H1 (cell line): Measurements from ENCODE around the gene KRTAP5-8. TPM values are rescaled to one million over a fixed set of nuclear protein-coding genes. Genes with fewer than 3 reads are reported as not detected.

Experiments used
- CTCF ChIA-PET: fragments of 300-600 bp; sonication (Branson Sonifier 250); formaldehyde crosslinking; loops from one replicate; lab custom pipeline; 2021; ENCODE audit not compliant: partially characterized antibody; lab: Charles Lee
- POLR2A ChIA-PET: fragments of 300-600 bp; sonication (Branson Sonifier 250); formaldehyde crosslinking; loops from one replicate; lab custom pipeline; 2021; ENCODE audit warnings: inconsistent platforms; ENCODE audit not compliant: partially characterized antibody; lab: Charles Lee
- DNase-seq, 2 experiments: peaks; one replicate each; pipeline versions ENCODE4 v3.0.0 to v3.0.0-alpha.2; 2010 to 2022; ENCODE audit warnings: low spot score in 2 of 2, low read depth in 1 of 2, mixed read lengths in 1 of 2
- FAIRE-seq: peaks from 2 replicates; lab custom pipeline; 2011; peaks lifted over from hg19 to GRCh38; lab: Jason Lieb, UNC
- H2AFZ ChIP-seq: 2 replicates; pipeline ENCODE4 v1.8.1; 2012; ENCODE audit warnings: low read length, inconsistent platforms
- H2AK5ac ChIP-seq: 2 replicates; pipeline ENCODE4 v1.6.1; 2013; ENCODE audit warnings: low read depth, low read length
- H2BK120ac ChIP-seq: replicated peaks from 2 replicates; pipeline ENCODE3; 2013; ENCODE audit warnings: low read depth, low read length, inconsistent platforms
- H2BK12ac ChIP-seq: 2 replicates; pipeline ENCODE4 v1.6.1; 2013; ENCODE audit warnings: low read depth, low read length
- H2BK15ac ChIP-seq: 2 replicates; pipeline ENCODE4 v1.6.1; 2013; ENCODE audit warnings: low read length
- H2BK20ac ChIP-seq: 2 replicates; pipeline ENCODE4 v1.6.1; 2013; ENCODE audit warnings: low read length
- H2BK5ac ChIP-seq: 2 replicates; pipeline ENCODE4 v1.6.1; 2013; ENCODE audit warnings: low read depth, low read length
- H3K14ac ChIP-seq: 2 replicates; pipeline ENCODE4 v1.6.1; 2013; ENCODE audit warnings: inconsistent platforms; ENCODE audit not compliant: insufficient read length
- H3K18ac ChIP-seq: 2 replicates; pipeline ENCODE4 v1.6.1; 2013; ENCODE audit warnings: low read length; ENCODE audit errors: extremely low read depth
- H3K23ac ChIP-seq: 2 replicates; pipeline ENCODE4 v1.6.1; 2013; ENCODE audit warnings: inconsistent platforms; ENCODE audit not compliant: insufficient read length
- H3K23me2 ChIP-seq: 2 replicates; pipeline ENCODE4 v1.6.1; 2013; ENCODE audit warnings: low read depth, low read length
- H3K27ac ChIP-seq: 2 replicates; pipeline ENCODE4 v1.6.1; 2011; ENCODE audit warnings: low read depth, low read length, inconsistent platforms
- H3K27me3 ChIP-seq, 4 experiments: replicated peaks in 1 of 4; 1 replicate in 1 of 4; 2 replicates in 3 of 4; pipeline versions ENCODE4 v1.6.1 to v1.8.1; 2011 to 2013; ENCODE audit warnings: low read length in 3 of 4, mild to moderate bottlenecking in 3 of 4, inconsistent platforms in 2 of 4, mixed read lengths in 2 of 4, moderate library complexity in 1 of 4; ENCODE audit not compliant: control insufficient read depth in 3 of 4, insufficient read depth in 3 of 4; ENCODE audit errors: extremely low read depth in 1 of 4
- H3K36me3 ChIP-seq, 4 experiments: 2 replicates each; pipeline versions ENCODE4 v1.6.1 to v1.8.1; 2011 to 2013; ENCODE audit warnings: mild to moderate bottlenecking in 4 of 4, low read length in 3 of 4, moderate library complexity in 2 of 4, control low read depth in 1 of 4, inconsistent platforms in 1 of 4; ENCODE audit not compliant: insufficient read depth in 4 of 4, control insufficient read depth in 2 of 4
- H3K4ac ChIP-seq: replicated peaks from 2 replicates; pipeline ENCODE3; 2013; ENCODE audit warnings: low read length, low read depth, mixed read lengths, inconsistent platforms; ENCODE audit not compliant: insufficient read length
- H3K4me1 ChIP-seq, 4 experiments: replicated peaks in 1 of 4; 1 replicate in 1 of 4; 2 replicates in 3 of 4; pipeline versions ENCODE4 v1.6.1 to v1.8.1; 2011 to 2013; ENCODE audit warnings: low read length in 3 of 4, inconsistent platforms in 2 of 4, mixed read lengths in 1 of 4; ENCODE audit not compliant: insufficient read depth in 4 of 4, control insufficient read depth in 3 of 4
- H3K4me2 ChIP-seq, 2 experiments: 2 replicates each; pipeline versions ENCODE4 v1.6.1 to v1.8.1; 2011 to 2013; ENCODE audit warnings: low read depth in 2 of 2, low read length in 2 of 2, control low read depth in 1 of 2, inconsistent platforms in 1 of 2, mild to moderate bottlenecking in 1 of 2; ENCODE audit not compliant: insufficient read depth in 1 of 2
- H3K4me3 ChIP-seq, 4 experiments: fragments of 200-600, 300-600 bp in 1 of 4; sonication (generic), shearing (Covaris generic), sonication (Bioruptor Twin) in 1 of 4; 2 replicates each; pipeline versions ENCODE4 v1.5.1 to v1.8.1; 2011 to 2016; ENCODE audit warnings: low read length in 4 of 4, low read depth in 3 of 4, control low read depth in 2 of 4, inconsistent platforms in 2 of 4, mild to moderate bottlenecking in 2 of 4, mixed read lengths in 1 of 4, moderate library complexity in 1 of 4; ENCODE audit not compliant: insufficient read depth in 2 of 4; ENCODE audit errors: extremely low read depth in 1 of 4
- H3K56ac ChIP-seq: replicated peaks from 2 replicates; pipeline ENCODE3; 2013; ENCODE audit warnings: low read depth, mild to moderate bottlenecking, mixed read lengths, low read length, inconsistent platforms; ENCODE audit not compliant: insufficient read length
- H3K79me1 ChIP-seq: 2 replicates; pipeline ENCODE4 v1.6.1; 2013; ENCODE audit warnings: low read depth, low read length, control low read depth
- H3K79me2 ChIP-seq, 2 experiments: 2 replicates each; pipeline versions ENCODE4 v1.6.1 to v1.8.1; 2012 to 2013; ENCODE audit warnings: low read length in 2 of 2, mild to moderate bottlenecking in 2 of 2, inconsistent platforms in 1 of 2; ENCODE audit not compliant: insufficient read depth in 2 of 2, control insufficient read depth in 1 of 2
- H3K9ac ChIP-seq, 4 experiments: replicated peaks in 1 of 4; 1 replicate in 1 of 4; 2 replicates in 3 of 4; pipeline versions ENCODE4 v1.6.1 to v1.8.1; 2011 to 2013; ENCODE audit warnings: low read depth in 3 of 4, low read length in 3 of 4, control low read depth in 2 of 4, mild to moderate bottlenecking in 2 of 4, moderate library complexity in 2 of 4, inconsistent platforms in 1 of 4; ENCODE audit errors: extremely low read depth in 1 of 4
- H3K9me3 ChIP-seq, 2 experiments: 2 replicates each; pipeline versions ENCODE4 v1.6.1 to v1.8.1; 2012 to 2013; ENCODE audit warnings: mild to moderate bottlenecking in 2 of 2, moderate library complexity in 2 of 2, control low read depth in 1 of 2, inconsistent platforms in 1 of 2, low read depth in 1 of 2, low read length in 1 of 2, mixed read lengths in 1 of 2; ENCODE audit not compliant: insufficient read depth in 2 of 2
- H4K20me1 ChIP-seq, 2 experiments: replicated peaks in 1 of 2; 2 replicates each; pipeline versions ENCODE3 to v1.8.1; 2011 to 2013; ENCODE audit warnings: inconsistent platforms in 2 of 2, low read length in 2 of 2, mild to moderate bottlenecking in 1 of 2; ENCODE audit not compliant: insufficient read depth in 2 of 2, control insufficient read depth in 1 of 2
- H4K5ac ChIP-seq: 2 replicates; pipeline ENCODE4 v1.6.1; 2013; ENCODE audit warnings: low read length, low read depth, mixed read lengths, inconsistent platforms; ENCODE audit not compliant: insufficient read length
- H4K8ac ChIP-seq: 2 replicates; pipeline ENCODE4 v1.8.0; 2013; ENCODE audit warnings: mild to moderate bottlenecking, moderate library complexity, low read length, inconsistent platforms; ENCODE audit not compliant: insufficient read depth; ENCODE audit errors: extremely low read depth
- H4K91ac ChIP-seq: replicated peaks from 2 replicates; pipeline ENCODE3; 2013; ENCODE audit warnings: low read length, mixed read lengths, inconsistent platforms; ENCODE audit not compliant: insufficient read length
- ASH2L ChIP-seq: fragments of 200-600, 300-600 bp; sonication (generic); IDR thresholded peaks from one replicate; pipeline ENCODE4 v1.7.1; 2017; ENCODE audit warnings: low read length
- CEBPB ChIP-seq: IDR thresholded peaks from 2 replicates; pipeline ENCODE4 v1.6.1; 2012; ENCODE audit warnings: low read depth, low read length
- EGR1 ChIP-seq: IDR thresholded peaks from 2 replicates; pipeline ENCODE4 v1.6.1; 2011; ENCODE audit warnings: low read depth, low read length, borderline replicate concordance
- HDAC2 ChIP-seq, 2 experiments: fragments of 300-600 bp in 1 of 2; sonication (generic) in 1 of 2; IDR thresholded peaks; 2 replicates each; pipeline ENCODE4 v1.6.1; 2011 to 2012; ENCODE audit warnings: low read depth in 2 of 2, low read length in 2 of 2, mild to moderate bottlenecking in 2 of 2, moderate library complexity in 2 of 2, borderline replicate concordance in 1 of 2, inconsistent platforms in 1 of 2
- HDAC6 ChIP-seq: IDR thresholded peaks from one replicate; pipeline ENCODE4 v1.7.1; 2012; ENCODE audit warnings: low read depth, mild to moderate bottlenecking, inconsistent platforms, low read length, moderate library complexity
- JUND ChIP-seq: IDR thresholded peaks from 2 replicates; pipeline ENCODE4 v1.6.1; 2011; ENCODE audit warnings: mild to moderate bottlenecking, improper control_type of control experiment, low read length
- MAX ChIP-seq: IDR thresholded peaks from 2 replicates; pipeline ENCODE4 v1.6.1; 2012; ENCODE audit warnings: inconsistent platforms
- TEAD4 ChIP-seq: IDR thresholded peaks from 2 replicates; pipeline ENCODE4 v1.6.1; 2012; ENCODE audit warnings: low read depth, low read length, inconsistent platforms, mixed read lengths
- ZNF274 ChIP-seq: IDR thresholded peaks from 2 replicates; pipeline ENCODE4 v1.7.0; 2012; ENCODE audit warnings: low read length, borderline replicate concordance; ENCODE audit errors: extremely low read depth
- WGBS, 2 experiments: shearing (Covaris generic) in 1 of 2; methylation state at CpG; one replicate each; pipeline versions ENCODE4 v1.1.6 to v1.1.7; 2013 to 2015; ENCODE audit warnings: low lambda C conversion rate in 2 of 2, mixed read lengths in 2 of 2, inconsistent platforms in 1 of 2, low coverage in 1 of 2, missing lambda C conversion rate in 1 of 2; ENCODE audit not compliant: insufficient replicate concordance in 2 of 2, insufficient coverage in 1 of 2, insufficient read length in 1 of 2; ENCODE audit errors: extremely low coverage in 1 of 2, missing lambda C conversion rate in 1 of 2; 5-methylcytosine and 5-hydroxymethylcytosine counted together
- polyA plus RNA-seq, 7 experiments: library from polyadenylated mRNA; depleted of rRNA in 3 of 7; stranded (reverse) in 5 of 7; unstranded in 2 of 7; fragments of >200 nt in 5 of 7; fragments of 200-250 nt in 2 of 7; gene quantifications; 1 replicate in 5 of 7; 2 replicates in 1 of 7; 4 replicates in 1 of 7; pipeline versions ENCODE4 v1.2.1 to v1.2.3, GENCODE V29; 2011 to 2013; ENCODE audit warnings: missing spikeins in 2 of 7, mixed read lengths in 2 of 7
- total RNA-seq: library from RNA; stranded (reverse); fragmentation: NEBNext Ultra II Directional; extraction: Animal tissue kit (Norgen Biotek cat#: 25700); gene quantifications from 2 replicates; pipeline ENCODE4 v1.2.1, GENCODE V29; 2021
- TF ChIP-seq, protein P1 (sequence below): IDR thresholded peaks from 2 replicates; pipeline ENCODE4 v1.6.1; 2011; ENCODE audit warnings: low read length, improper control_type of control experiment
- TF ChIP-seq, protein P2 (sequence below): IDR thresholded peaks from 2 replicates; pipeline ENCODE4 v1.6.1; 2011; ENCODE audit warnings: low read depth, mild to moderate bottlenecking, low read length; ENCODE audit not compliant: insufficient read depth

Gene KRTAP5-8
- total and polyA plus RNA-seq, 2 of the 8 experiments (the other 6 are each of a cell fraction or from before 2014, with no cell fraction given): not detected

DNA sequence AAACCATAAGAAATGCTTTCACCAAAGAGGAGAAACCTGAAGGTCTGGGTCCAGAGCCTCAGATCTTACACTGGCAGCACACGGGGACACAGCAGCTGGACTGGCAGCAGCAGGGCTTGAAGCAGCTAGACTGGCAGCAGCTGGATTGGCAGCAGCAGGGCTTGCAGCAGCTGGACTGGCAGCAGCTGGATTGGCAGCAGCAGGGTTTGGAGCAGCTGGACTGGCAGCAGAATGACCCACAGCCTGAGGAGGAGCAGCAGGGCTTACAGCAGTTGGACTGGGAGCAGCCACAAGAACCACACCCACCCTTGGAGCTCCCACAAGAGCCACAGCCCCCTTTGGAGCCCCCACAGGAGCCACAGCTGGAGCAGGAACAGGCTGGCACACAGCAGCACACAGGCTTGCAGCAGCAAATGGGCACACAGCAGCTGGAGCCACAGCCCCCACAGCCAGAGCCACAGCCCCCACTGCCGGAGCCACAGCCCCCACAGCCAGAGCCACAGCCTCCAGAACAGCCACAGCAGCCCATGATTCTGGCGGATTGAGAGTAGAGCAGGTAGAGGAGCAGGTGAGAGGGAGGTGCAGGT, 44.6 kb downstream of the KRTAP5-8 start, which contains the start of gene KRTAP5-11:
Gene KRTAP5-11, minus strand, starts transcription at position 567 of the 587 bp plus-strand sequence. Its CDS starts 38 bp downstream, at position 529.
- FAIRE-seq: no peak
- 81% methylated on average over 3 of the region's 3 CpGs; no CpG with 5 or more reads in 1 of the 2 experiments for WGBS, 2 experiments
- TF ChIP-seq CEBPB (no peak), HDAC2 (IDR thresholded peaks at IDR 0.05; ENCODE audit: borderline replicate concordance in 1 of 2, low read depth in 2 of 2, low read length in 2 of 2) (no peak), HDAC6 (no peak), TEAD4 (no peak), JUND (no peak), MAX (no peak), ZNF274 (no peak), ASH2L (no peak), EGR1 (no peak)
- TF ChIP-seq, protein P1, sequence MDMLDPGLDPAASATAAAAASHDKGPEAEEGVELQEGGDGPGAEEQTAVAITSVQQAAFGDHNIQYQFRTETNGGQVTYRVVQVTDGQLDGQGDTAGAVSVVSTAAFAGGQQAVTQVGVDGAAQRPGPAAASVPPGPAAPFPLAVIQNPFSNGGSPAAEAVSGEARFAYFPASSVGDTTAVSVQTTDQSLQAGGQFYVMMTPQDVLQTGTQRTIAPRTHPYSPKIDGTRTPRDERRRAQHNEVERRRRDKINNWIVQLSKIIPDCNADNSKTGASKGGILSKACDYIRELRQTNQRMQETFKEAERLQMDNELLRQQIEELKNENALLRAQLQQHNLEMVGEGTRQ: no peak
- TF ChIP-seq, protein P2, sequence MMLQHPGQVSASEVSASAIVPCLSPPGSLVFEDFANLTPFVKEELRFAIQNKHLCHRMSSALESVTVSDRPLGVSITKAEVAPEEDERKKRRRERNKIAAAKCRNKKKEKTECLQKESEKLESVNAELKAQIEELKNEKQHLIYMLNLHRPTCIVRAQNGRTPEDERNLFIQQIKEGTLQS: no peak

More for the DNA sequence above, 44.6 kb downstream of the KRTAP5-8 start, which contains the start of gene KRTAP5-11:
- H2BK20ac ChIP-seq: no peak within 1 kb of the TSS; the same call in 1 of the 2 replicates
- H3K36me3 ChIP-seq: no peaks in the 10 kb centered on the region
- H3K4me3 ChIP-seq: no peak within 1 kb of the TSS
- H3K27me3 ChIP-seq: peaks cover 0 to 5% (median 1%) of the 10 kb centered on the region in 4 experiments; a peak in 2 of 7 replicates
- no peak within 1 kb of the TSS for H3K14ac ChIP-seq
- H3K27ac ChIP-seq: no peak within 1 kb of the TSS
- no peak within 1 kb of the TSS for H2BK5ac ChIP-seq
- no peaks in the 10 kb centered on the region; a peak in 1 of 4 replicates for H3K79me2 ChIP-seq
- no peak within 1 kb of the TSS for H3K18ac ChIP-seq
- ChIA-PET CTCF (interaction anchor here (1.1 to 2.5 kb wide), 3 partner anchors 10 to 135 kb away, joined by 3 to 11 read pairs (median 4); no protein-coding TSS in a partner anchor), POLR2A (no interaction called here)
- peaks cover 0 to 3% (median 3%) of the 10 kb centered on the region in 4 experiments; a peak in 4 of 7 replicates for H3K4me1 ChIP-seq
- no peak within 1 kb of the TSS for H3K4ac ChIP-seq
- peaks cover 4% of the 10 kb centered on the region; the same call in 1 of the 2 replicates for H3K23me2 ChIP-seq
- H2BK15ac ChIP-seq: 0 out of 2 replicates have a peak within 1 kb of the TSS, but pooled peaks have one; percentile 72
- no peak for DNase-seq
- no peak within 1 kb of the TSS for H4K91ac ChIP-seq
- no peak within 1 kb of the TSS for H3K23ac ChIP-seq
- H3K56ac ChIP-seq: no peak within 1 kb of the TSS
- H3K79me1 ChIP-seq: no peaks in the 10 kb centered on the region
- H3K9me3 ChIP-seq: no peaks in the 10 kb centered on the region
- no peak within 1 kb of the TSS for H2BK120ac ChIP-seq
- no peak within 1 kb of the TSS for H2AK5ac ChIP-seq
- H3K9ac ChIP-seq: no peak within 1 kb of the TSS
- no peak within 1 kb of the TSS for H2AFZ ChIP-seq
- no peak within 1 kb of the TSS; the same call in 1 of the 2 replicates for H4K8ac ChIP-seq
- no peak within 1 kb of the TSS for H4K5ac ChIP-seq
- no peak within 1 kb of the TSS for H2BK12ac ChIP-seq
- H3K4me2 ChIP-seq: no peak within 1 kb of the TSS
- H4K20me1 ChIP-seq: peaks cover 0 to 4% of the 10 kb centered on the region in 2 experiments
